DND-41 (cell line): Measurements from ENCODE around the gene TAMM41.

Experiments used
- EZH2 ChIP-seq: IDR thresholded peaks from 3 replicates; pipeline ENCODE4 v1.6.1; 2012; ENCODE audit warnings: borderline replicate concordance, low read depth, mild to moderate bottlenecking, moderate library complexity, low read length, inconsistent platforms; ENCODE audit not compliant: severe bottlenecking
- TF ChIP-seq, protein P1 (sequence below): IDR thresholded peaks from 2 replicates; pipeline ENCODE4 v1.5.1; 2012; ENCODE audit warnings: borderline replicate concordance, low read length, moderate library complexity, mild to moderate bottlenecking; ENCODE audit not compliant: poor library complexity, severe bottlenecking; ENCODE audit errors: extremely low read depth

DNA sequence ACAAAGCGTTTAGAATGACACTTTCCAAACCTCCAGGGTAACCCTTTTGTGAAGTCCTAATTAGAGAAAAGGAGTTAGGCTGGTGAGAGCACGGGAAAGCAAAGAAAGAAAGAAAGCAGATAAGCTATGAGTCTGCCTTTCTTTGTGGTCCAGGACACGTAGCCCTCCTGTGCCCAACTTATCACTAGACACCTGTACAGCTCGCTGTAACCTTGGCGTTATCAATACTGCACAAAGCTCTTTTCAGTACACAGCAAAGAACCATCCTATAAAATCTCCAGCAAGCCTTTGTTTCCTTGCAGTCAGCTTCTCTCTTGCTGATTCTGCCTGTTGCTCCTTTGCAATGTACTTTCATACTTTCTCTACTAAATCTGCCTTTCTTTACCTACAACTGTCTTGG lies 6.8 kb upstream of the TAMM41 start:
- TF ChIP-seq, protein P1, sequence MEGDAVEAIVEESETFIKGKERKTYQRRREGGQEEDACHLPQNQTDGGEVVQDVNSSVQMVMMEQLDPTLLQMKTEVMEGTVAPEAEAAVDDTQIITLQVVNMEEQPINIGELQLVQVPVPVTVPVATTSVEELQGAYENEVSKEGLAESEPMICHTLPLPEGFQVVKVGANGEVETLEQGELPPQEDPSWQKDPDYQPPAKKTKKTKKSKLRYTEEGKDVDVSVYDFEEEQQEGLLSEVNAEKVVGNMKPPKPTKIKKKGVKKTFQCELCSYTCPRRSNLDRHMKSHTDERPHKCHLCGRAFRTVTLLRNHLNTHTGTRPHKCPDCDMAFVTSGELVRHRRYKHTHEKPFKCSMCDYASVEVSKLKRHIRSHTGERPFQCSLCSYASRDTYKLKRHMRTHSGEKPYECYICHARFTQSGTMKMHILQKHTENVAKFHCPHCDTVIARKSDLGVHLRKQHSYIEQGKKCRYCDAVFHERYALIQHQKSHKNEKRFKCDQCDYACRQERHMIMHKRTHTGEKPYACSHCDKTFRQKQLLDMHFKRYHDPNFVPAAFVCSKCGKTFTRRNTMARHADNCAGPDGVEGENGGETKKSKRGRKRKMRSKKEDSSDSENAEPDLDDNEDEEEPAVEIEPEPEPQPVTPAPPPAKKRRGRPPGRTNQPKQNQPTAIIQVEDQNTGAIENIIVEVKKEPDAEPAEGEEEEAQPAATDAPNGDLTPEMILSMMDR, result no peak
- TF ChIP-seq EZH2, result no peak
